HG02981 (cell line): ENCODE results near the gene RBPJL.

ENCODE experiments used
- ATAC-seq: cut with Tn5 transposase; IDR thresholded peaks from one replicate; pipeline ENCODE4 v1.9.1; 2021; ENCODE audit warnings: mild to moderate bottlenecking, moderate library complexity; ENCODE audit not compliant: unreplicated experiment

The RBPJL gene

DNA sequence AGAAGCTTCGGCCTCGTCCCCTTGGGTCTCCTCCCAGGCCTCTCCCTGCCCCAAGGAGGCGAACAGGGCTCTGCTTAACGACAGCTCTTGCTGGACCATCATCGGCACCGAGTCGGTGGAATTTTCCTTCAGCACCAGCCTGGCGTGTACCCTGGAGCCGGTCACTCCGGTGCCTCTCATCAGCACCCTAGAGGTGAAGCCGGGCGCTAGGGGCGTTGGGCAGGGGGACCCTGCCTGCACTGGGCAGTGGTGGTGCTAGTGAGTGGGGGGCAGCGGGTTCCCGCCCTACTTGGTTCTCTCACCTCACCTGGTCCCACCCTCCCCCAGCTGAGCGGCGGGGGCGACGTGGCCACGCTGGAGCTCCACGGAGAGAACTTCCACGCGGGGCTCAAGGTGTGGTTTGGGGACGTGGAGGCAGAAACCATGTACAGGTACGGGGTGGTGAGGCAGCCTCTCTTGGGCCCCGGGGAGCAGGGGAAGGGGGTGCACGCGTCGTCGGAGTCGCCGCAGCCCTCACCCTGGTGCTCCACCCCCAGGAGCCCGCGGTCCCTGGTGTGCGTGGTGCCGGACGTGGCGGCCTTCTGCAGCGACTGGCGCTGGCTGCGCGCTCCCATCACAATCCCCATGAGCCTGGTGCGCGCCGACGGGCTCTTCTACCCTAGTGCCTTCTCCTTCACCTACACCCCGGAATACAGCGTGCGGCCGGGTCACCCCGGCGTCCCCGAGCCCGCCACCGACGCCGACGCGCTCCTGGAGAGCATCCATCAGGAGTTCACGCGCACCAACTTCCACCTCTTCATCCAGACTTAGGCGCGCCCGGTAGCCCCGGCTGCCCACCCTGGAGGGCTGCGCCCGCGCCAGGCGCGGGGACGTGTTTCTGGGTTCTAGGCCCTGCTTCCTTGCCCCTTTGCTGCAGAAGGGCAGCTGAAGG is 9.8 kb downstream of the RBPJL start:
- ATAC-seq, result no peak

- ATAC-seq, result no peak
These were observed 11.2 kb downstream of the RBPJL start for GRCh38 chr20:45317826-45318225.

DNA sequence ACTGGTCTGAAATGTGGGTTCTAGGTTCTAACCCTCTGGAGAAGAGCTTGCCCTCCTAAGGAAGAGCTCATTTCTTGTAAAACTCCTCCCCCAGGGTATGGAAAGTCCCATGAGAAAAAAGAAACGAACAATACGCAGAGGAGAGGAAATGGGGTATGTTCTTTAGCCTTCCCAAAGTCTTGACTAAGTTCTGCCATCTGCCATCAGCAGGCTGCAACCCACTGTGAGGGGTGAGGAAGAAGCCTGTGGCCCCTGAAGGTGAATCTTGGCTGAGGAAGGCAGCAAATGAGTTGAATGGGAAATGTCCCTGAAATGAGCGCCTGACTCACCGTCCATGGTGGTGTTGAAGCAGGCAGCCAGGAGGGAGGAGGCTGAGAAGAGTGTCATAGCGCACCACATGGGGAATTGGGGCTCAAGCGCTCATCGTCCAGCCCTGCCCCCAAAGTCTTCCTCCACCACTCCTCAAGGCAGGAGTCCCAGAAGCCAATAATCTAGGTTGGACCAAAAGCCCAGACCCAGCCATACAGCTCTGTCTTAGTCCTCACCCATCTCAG is 11.8 kb downstream of the RBPJL start:
- no peak for ATAC-seq

DNA sequence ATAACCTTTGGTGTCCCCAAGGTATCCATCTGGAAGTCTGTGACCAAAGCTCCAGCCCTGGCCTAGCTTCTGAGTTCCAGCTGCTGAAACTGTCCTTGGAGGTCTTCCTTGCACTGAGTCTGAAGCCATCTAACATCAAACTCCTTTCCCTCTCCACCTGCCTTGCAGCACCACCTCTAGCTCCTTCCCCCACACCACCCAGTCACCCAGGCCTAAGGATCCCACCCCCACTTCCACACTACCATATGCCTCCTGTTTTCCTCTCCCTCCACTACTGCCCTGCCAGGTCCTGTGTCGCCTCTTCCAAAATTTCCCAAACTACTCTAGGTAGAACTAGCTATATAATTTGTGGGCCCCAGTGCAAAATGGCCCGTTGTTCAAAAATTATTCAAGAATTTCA is 12.3 kb downstream of the RBPJL start:
- ATAC-seq, result no peak

- peak; percentile 70 for ATAC-seq
These were observed 14.4 kb downstream of the RBPJL start for GRCh38 chr20:45320948-45321595.

DNA sequence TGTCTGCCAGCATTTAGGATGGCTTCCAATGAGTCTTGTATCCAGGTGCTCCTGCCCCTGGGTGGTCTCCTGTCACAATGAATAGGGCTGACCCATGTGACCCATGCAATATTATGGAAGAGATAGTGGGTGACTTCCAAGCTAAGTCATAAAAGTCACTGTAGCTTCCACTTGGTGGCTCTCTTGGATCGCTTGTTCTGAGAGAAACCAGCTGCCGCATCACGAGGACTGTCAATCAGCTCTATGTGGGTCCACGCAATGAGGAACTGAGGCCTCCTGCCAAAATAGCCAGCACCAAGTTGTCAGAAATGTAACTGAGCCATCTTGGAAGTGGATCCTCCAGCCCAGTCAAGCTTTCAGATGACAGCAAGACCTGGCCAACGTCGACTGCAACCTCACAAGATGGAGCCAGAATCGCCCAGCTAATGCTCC is 16.3 kb downstream of the RBPJL start:
- ATAC-seq, result no peak

- ATAC-seq, result no peak
These were observed 17.1 kb downstream of the RBPJL start for GRCh38 chr20:45323731-45324130.

DNA sequence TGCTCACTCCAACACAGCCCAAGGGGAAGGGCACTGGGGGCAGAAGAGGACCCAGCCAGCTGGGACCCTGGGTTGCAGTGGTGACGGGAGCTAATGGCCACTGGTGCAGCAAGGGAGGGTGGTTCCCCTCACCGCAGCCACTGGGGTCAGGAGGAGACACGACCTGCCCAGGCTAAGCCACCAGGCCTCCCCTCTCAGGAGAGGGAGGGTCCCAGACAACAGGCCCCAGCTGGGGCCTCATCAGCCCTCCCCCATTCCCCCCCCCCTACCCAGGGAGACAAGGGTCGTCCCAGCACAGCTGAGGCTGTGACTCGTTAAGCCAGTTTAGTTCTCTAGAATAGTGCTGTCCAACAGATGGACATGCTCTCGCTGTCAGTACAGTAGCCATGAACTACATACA is 18.7 kb downstream of the RBPJL start:
- no peak for ATAC-seq

DNA sequence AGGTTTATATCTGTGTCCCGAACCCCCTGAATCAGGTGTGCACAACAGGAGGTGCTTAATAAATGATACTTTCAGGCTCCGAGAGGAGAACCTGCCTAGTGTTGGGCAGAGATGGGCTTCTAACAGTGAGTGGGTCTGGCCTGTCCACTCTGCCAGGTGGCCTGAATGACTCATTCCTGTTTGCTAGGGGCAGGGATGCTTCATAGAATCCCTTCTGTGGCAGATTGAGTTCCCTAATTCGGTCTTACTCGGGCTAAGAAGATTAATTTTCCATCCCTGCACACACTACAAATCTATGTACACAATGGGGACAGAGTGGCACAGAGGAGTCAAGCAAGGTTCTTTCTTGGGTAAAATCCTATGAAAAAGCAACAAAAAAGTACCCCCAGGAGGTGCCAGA is 21.8 kb downstream of the RBPJL start:
- ATAC-seq, result no peak

GRCh38 chr20:45329497-45330319 is 23.1 kb downstream of the RBPJL start:
- ATAC-seq, result no peak

DNA sequence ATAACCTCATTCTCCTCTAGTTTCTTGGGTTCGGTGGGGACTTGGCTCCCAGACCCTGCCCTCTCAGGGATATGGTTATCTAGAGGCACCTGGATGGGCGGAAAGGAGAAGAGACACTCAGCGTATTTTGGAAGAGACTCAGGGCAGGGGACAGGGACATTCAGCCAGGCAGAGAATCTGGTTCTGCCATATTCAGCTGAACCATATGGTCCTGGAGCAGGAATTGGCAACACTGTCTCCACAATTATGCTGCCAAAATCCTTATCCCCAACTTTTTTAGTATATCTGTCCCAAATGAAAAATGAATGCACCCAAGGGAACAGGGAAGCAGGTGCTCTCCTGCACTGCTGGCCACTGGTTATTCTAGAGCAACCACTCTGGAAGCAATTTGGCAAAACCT is 23.8 kb downstream of the RBPJL start:
- ATAC-seq, result no peak

- no peak for ATAC-seq
These were observed 30.1 kb downstream of the RBPJL start for GRCh38 chr20:45336530-45337366.

GRCh38 chr20:45337367-45338120 is 30.9 kb downstream of the RBPJL start:
- ATAC-seq, result no peak

- ATAC-seq, result no peak
These were observed 31.7 kb downstream of the RBPJL start for GRCh38 chr20:45338121-45339030.

- ATAC-seq, result no peak
These were observed 32.4 kb downstream of the RBPJL start for GRCh38 chr20:45339084-45339483.

- no peak for ATAC-seq
These were observed 33.2 kb downstream of the RBPJL start for GRCh38 chr20:45339799-45340198.

DNA sequence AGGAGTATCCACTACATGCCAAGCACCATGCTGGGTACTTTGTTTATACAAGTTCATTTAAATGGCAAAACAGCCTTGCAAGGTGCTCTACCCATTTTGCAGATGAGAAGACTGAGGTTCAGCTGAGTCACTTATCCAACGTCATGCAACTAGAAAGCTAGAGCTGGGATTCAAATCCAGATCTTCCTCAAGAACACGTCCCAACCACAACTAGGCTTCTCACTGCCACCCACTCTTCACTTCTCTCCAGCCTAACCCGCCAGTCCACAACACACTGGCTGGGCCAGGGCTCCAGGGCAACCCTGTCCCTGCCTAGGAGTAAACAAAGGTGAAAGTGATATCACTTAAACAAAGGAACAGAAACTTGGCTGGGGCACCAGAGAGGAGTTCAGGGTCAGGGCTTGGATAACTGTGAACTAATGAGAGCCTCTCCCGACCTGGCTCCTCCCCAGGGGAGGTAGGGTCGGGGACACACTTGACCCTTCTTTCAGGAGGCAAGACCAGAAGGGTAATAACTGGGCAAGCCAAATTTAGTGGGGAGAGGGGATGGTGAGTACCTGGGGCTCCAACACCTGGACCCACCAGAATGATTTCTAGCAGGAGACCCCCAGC is 33.7 kb downstream of the RBPJL start:
- no peak for ATAC-seq

DNA sequence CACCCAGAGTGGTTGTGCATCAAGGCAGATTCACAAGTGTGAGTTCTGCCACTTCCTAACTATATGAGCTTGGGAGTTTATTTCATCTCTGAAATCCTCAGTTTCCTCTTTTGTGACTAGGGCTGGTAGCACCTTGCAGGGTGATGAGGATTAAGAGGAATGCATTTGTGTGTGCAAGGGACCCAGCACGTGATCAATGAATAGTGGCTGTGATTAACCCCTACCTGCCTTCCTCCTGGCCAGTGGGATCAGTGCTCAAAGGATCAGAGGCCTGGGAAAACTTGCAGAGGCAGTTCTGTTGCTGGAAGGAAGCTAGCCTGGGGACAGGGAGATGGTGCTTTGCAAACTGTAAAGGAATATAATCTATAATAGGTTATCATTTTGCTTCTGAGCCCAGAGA is 34.3 kb downstream of the RBPJL start:
- no peak for ATAC-seq
